CD14-positive monocyte (primary cell): ENCODE results near the gene PDE4C. TPM values are rescaled to one million over a fixed set of nuclear protein-coding genes. Genes with fewer than 3 reads are reported as not detected.

Source experiments
- DNase-seq, 3 donors: peaks; one replicate each; pipeline ENCODE4 v3.0.0-alpha.2; 2011 to 2022
- H2AFZ ChIP-seq: 2 replicates; pipeline ENCODE4 v1.6.0; 2012; ENCODE audit warnings: mild to moderate bottlenecking, low read depth, low read length, inconsistent platforms; ENCODE audit not compliant: insufficient read depth, poor library complexity, severe bottlenecking
- H3K27ac ChIP-seq, 2 donors: 1 replicate in 1 of 2; 2 replicates in 1 of 2; pipeline ENCODE4 v1.5.1; 2012 to 2013; ENCODE audit warnings: low read length in 2 of 2, control low read depth in 1 of 2, inconsistent platforms in 1 of 2, low read depth in 1 of 2, mild to moderate bottlenecking in 1 of 2
- H3K27me3 ChIP-seq, 2 donors: one replicate each; pipeline versions ENCODE4 v1.6.0 to v1.6.1; 2011 to 2013; ENCODE audit warnings: low read length in 2 of 2; ENCODE audit not compliant: control insufficient read depth in 2 of 2, insufficient read depth in 2 of 2
- H3K36me3 ChIP-seq, 2 donors: replicated peaks in 1 of 2; 1 replicate in 1 of 2; 2 replicates in 1 of 2; pipeline versions ENCODE4 v1.5.1 to v1.6.1; 2012 to 2013; ENCODE audit warnings: low read length in 2 of 2, control low read depth in 1 of 2, inconsistent platforms in 1 of 2, mild to moderate bottlenecking in 1 of 2; ENCODE audit not compliant: insufficient read depth in 2 of 2, control insufficient read depth in 1 of 2
- H3K4me1 ChIP-seq, 2 donors: 1 replicate in 1 of 2; 2 replicates in 1 of 2; pipeline versions ENCODE4 v1.5.1 to v1.6.1; 2012 to 2013; ENCODE audit warnings: low read length in 2 of 2, control low read depth in 1 of 2, inconsistent platforms in 1 of 2, mild to moderate bottlenecking in 1 of 2, moderate library complexity in 1 of 2; ENCODE audit not compliant: insufficient read depth in 2 of 2, control insufficient read depth in 1 of 2
- H3K4me2 ChIP-seq: replicated peaks from 2 replicates; pipeline ENCODE3; 2012; ENCODE audit warnings: low read length, moderate library complexity, mild to moderate bottlenecking; ENCODE audit not compliant: poor library complexity, severe bottlenecking; ENCODE audit errors: extremely low read depth
- H3K4me3 ChIP-seq, 3 experiments: fragments of 200-600 bp in 1 of 3; sonication (generic) in 1 of 3; replicated peaks in 1 of 3; 1 replicate in 2 of 3; 2 replicates in 1 of 3; pipeline ENCODE4 v1.5.1; 2011 to 2013; ENCODE audit warnings: low read length in 3 of 3, mild to moderate bottlenecking in 3 of 3, control low read depth in 2 of 3, low read depth in 2 of 3, inconsistent platforms in 1 of 3, moderate library complexity in 1 of 3
- H3K79me2 ChIP-seq: 2 replicates; pipeline ENCODE4 v1.6.0; 2012; ENCODE audit warnings: mild to moderate bottlenecking, control low read depth, inconsistent platforms, low read length, moderate library complexity; ENCODE audit not compliant: insufficient read depth
- H3K9ac ChIP-seq: 2 replicates; pipeline ENCODE4 v1.6.0; 2017; ENCODE audit warnings: low read length, mild to moderate bottlenecking; ENCODE audit not compliant: insufficient read depth, poor library complexity, severe bottlenecking
- H3K9me3 ChIP-seq, 2 donors: replicated peaks in 1 of 2; 1 replicate in 1 of 2; 2 replicates in 1 of 2; pipeline versions ENCODE4 v1.5.1 to v1.6.1; 2012 to 2013; ENCODE audit warnings: low read length in 2 of 2, control low read depth in 1 of 2; ENCODE audit not compliant: control insufficient read depth in 1 of 2, insufficient read depth in 1 of 2
- H4K20me1 ChIP-seq: 2 replicates; pipeline ENCODE4 v1.6.0; 2012; ENCODE audit warnings: mild to moderate bottlenecking, low read length, control low read depth, moderate library complexity; ENCODE audit not compliant: insufficient read depth
- H3K27ac Mint-ChIP-seq, 7 donors: one replicate each; pipeline ENCODE4 v1.8.0; 2020; ENCODE audit warnings: mild to moderate bottlenecking in 7 of 7, mixed read lengths in 7 of 7, moderate library complexity in 6 of 7, inconsistent platforms in 2 of 7
- H3K27me3 Mint-ChIP-seq, 3 donors: one replicate each; pipeline ENCODE4 v1.8.0; 2021 to 2022; ENCODE audit warnings: low read depth in 3 of 3, mild to moderate bottlenecking in 3 of 3, mixed read lengths in 3 of 3, moderate library complexity in 3 of 3, inconsistent platforms in 1 of 3
- H3K36me3 Mint-ChIP-seq, 2 donors: one replicate each; pipeline ENCODE4 v1.8.0; 2020; ENCODE audit warnings: mixed read lengths in 2 of 2, inconsistent platforms in 1 of 2, mild to moderate bottlenecking in 1 of 2
- H3K4me1 Mint-ChIP-seq: one replicate; pipeline ENCODE4 v1.8.0; 2020; ENCODE audit warnings: mild to moderate bottlenecking, mixed read lengths
- H3K4me3 Mint-ChIP-seq, 2 donors: one replicate each; pipeline ENCODE4 v1.8.0; 2020; ENCODE audit warnings: mild to moderate bottlenecking in 2 of 2, mixed read lengths in 2 of 2, moderate library complexity in 1 of 2
- H3K9me3 Mint-ChIP-seq, 7 donors: one replicate each; pipeline ENCODE4 v1.8.0; 2020 to 2022; ENCODE audit warnings: mixed read lengths in 7 of 7, mild to moderate bottlenecking in 6 of 7, moderate library complexity in 6 of 7, inconsistent platforms in 2 of 7
- WGBS: methylation state at CpG from one replicate; pipeline ENCODE4 v1.1.5; 2013; ENCODE audit warnings: missing lambda C conversion rate; ENCODE audit not compliant: insufficient coverage; 5-methylcytosine and 5-hydroxymethylcytosine counted together
- intact Hi-C, 2 donors: fragments of 100-400 bp; cut with micrococcal nuclease; formaldehyde crosslinking; loops; one replicate each; pipeline versions ENCODE4 v1.15.0 to v1.15.1; 2023
- polyA plus RNA-seq, 3 donors: library from polyadenylated mRNA; depleted of rRNA in 1 of 3; unstranded in 2 of 3; stranded (reverse) in 1 of 3; fragments of 300-500 nt in 2 of 3; fragments of >200 nt in 1 of 3; fragmentation: Illumina TruSeq in 2 of 3; gene quantifications; 1 replicate in 2 of 3; 2 replicates in 1 of 3; pipeline ENCODE4 v1.2.3, GENCODE V29; 2012 to 2021
- TF ChIP-seq, protein P1 (sequence below): fragments of 200-600 bp; IDR thresholded peaks from one replicate; pipeline ENCODE4 v1.8.0; 2022; ENCODE audit warnings: antibody characterized with exemption, mild to moderate bottlenecking

Gene PDE4C
- polyA plus RNA-seq, 3 donors: not detected

- Mint-ChIP-seq H3K36me3 (peaks cover 39 to 56% of the 10 kb centered on the region in 2 donors), H3K4me3 (peak overlapping the region; percentile 95 to 98), H3K4me1 (peaks cover 72% of the 10 kb centered on the region), H3K9me3 (peaks cover 0 to 2% (median 0%) of the 10 kb centered on the region in 7 donors), H3K27me3 (no peaks in the 10 kb centered on the region), H3K27ac (peak overlapping the region; percentile 56 to 100 (median 88))
- H3K79me2 ChIP-seq: peaks cover 70% of the 10 kb centered on the region
- H4K20me1 ChIP-seq: peaks cover 67% of the 10 kb centered on the region
- TF ChIP-seq, protein P1, sequence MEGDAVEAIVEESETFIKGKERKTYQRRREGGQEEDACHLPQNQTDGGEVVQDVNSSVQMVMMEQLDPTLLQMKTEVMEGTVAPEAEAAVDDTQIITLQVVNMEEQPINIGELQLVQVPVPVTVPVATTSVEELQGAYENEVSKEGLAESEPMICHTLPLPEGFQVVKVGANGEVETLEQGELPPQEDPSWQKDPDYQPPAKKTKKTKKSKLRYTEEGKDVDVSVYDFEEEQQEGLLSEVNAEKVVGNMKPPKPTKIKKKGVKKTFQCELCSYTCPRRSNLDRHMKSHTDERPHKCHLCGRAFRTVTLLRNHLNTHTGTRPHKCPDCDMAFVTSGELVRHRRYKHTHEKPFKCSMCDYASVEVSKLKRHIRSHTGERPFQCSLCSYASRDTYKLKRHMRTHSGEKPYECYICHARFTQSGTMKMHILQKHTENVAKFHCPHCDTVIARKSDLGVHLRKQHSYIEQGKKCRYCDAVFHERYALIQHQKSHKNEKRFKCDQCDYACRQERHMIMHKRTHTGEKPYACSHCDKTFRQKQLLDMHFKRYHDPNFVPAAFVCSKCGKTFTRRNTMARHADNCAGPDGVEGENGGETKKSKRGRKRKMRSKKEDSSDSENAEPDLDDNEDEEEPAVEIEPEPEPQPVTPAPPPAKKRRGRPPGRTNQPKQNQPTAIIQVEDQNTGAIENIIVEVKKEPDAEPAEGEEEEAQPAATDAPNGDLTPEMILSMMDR: no peak
- peaks cover 43 to 53% of the 10 kb centered on the region in 2 donors for H3K36me3 ChIP-seq
- peak overlapping the region; percentile 70 to 83 for H3K27ac ChIP-seq
- peak overlapping the region; percentile 61 to 100 (median 86) for H3K4me3 ChIP-seq
- H2AFZ ChIP-seq: no peak overlapping the region
- no peaks in the 10 kb centered on the region for H3K27me3 ChIP-seq
- no peak for DNase-seq
- no peaks in the 10 kb centered on the region for H3K9me3 ChIP-seq
- H3K4me1 ChIP-seq: peaks cover 85 to 88% of the 10 kb centered on the region in 2 donors
- 90% methylated on average over 5 of the region's 19 CpGs for WGBS
- intact Hi-C loops: no loop called here
- peak overlapping the region; percentile 60 for H3K9ac ChIP-seq
- H3K4me2 ChIP-seq: peak overlapping the region; percentile 93
Observed at GRCh38 chr19:18176367-18177310, 49.6 kb downstream of the PDE4C start.

DNA sequence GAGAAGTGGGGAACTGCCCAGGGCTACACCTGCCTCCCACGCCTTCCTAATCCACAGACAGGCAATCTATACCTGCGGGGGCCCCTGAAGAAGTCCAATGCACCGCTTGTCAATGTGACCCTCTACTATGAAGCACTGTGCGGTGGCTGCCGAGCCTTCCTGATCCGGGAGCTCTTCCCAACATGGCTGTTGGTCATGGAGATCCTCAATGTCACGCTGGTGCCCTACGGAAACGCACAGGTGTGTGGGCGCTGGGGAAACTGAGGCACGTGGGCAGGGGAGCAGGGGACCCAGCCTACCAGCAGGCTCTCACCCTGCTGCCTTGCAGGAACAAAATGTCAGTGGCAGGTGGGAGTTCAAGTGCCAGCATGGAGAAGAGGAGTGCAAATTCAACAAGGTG is 51.3 kb downstream of the PDE4C start:
- peaks cover 43 to 50% of the 10 kb centered on the region in 2 donors for H3K36me3 ChIP-seq
- peaks cover 84 to 88% of the 10 kb centered on the region in 2 donors for H3K4me1 ChIP-seq
- no peaks in the 10 kb centered on the region for H3K9me3 ChIP-seq
- peaks cover 69% of the 10 kb centered on the region for H3K79me2 ChIP-seq
- Mint-ChIP-seq H3K4me3 (peak overlapping the region; percentile 95 to 98), H3K36me3 (peaks cover 39 to 57% of the 10 kb centered on the region in 2 donors), H3K27ac (peak overlapping the region; percentile 88 to 100 (median 100)), H3K27me3 (no peaks in the 10 kb centered on the region), H3K4me1 (peaks cover 75% of the 10 kb centered on the region), H3K9me3 (peaks cover 0 to 2% (median 0%) of the 10 kb centered on the region in 7 donors)
- intact Hi-C loops: loop anchor here in 1 of 2 donors (5.0 kb wide), 1 partner anchor 217 kb away; no protein-coding TSS in a partner anchor
- peak overlapping the region; percentile 99 for H3K27ac ChIP-seq
- H4K20me1 ChIP-seq: peaks cover 64% of the 10 kb centered on the region
- no peaks in the 10 kb centered on the region for H3K27me3 ChIP-seq
- 91% methylated on average over 9 of the region's 11 CpGs for WGBS
- TF ChIP-seq, protein P1: no peak
- H3K9ac ChIP-seq: peak overlapping the region; percentile 96
- no peak overlapping the region for H2AFZ ChIP-seq
- DNase-seq: no peak
- H3K4me2 ChIP-seq: peak overlapping the region; percentile 93
- H3K4me3 ChIP-seq: peak overlapping the region; percentile 58 to 100 (median 86)

Other genes starting within 250 kb of the PDE4C start
- gene ARRDC2, start 218.3 kb downstream of the PDE4C start, polyA plus RNA-seq: 10 to 100 TPM; 13.8 to 99.8 (median 23.9) TPM
- gene IL12RB1, start 139.5 kb downstream of the PDE4C start, polyA plus RNA-seq: 10 to 100 TPM in 1 of 3 donors, 1 to 10 TPM in 2; 7.8 to 17.5 (median 7.9) TPM
- gene MAST3, start 128.7 kb downstream of the PDE4C start, polyA plus RNA-seq: 10 to 100 TPM in 2 of 3 donors, 1 to 10 TPM in 1; 6.8 to 34.0 (median 12.4) TPM
- 1 to 10 TPM in 2 of 3 donors, under 1 TPM in 1; 0.99 to 7.7 (median 2.0) TPM for gene PIK3R2, start 73.3 kb downstream of the PDE4C start, polyA plus RNA-seq
- gene IFI30, start 52.6 kb downstream of the PDE4C start, polyA plus RNA-seq: 1,000 to 10,000 TPM; 3,608 to 6,022 (median 4,550) TPM
- 10 to 100 TPM; 14.3 to 20.2 (median 15.0) TPM for gene MPV17L2, start 33.2 kb downstream of the PDE4C start, polyA plus RNA-seq
- gene RAB3A, start 22.4 kb downstream of the PDE4C start, polyA plus RNA-seq: 1 to 10 TPM in 1 of 3 donors, under 1 TPM in 2; 0.55 to 8.7 (median 0.56) TPM
- gene IQCN, start 48.0 kb upstream of the PDE4C start, polyA plus RNA-seq: 1 to 10 TPM in 1 of 3 donors, not detected in 2; 6.9 TPM
- gene JUND, start 55.2 kb upstream of the PDE4C start, polyA plus RNA-seq: 1,000 to 10,000 TPM in 1 of 3 donors, 10 to 100 TPM in 2; 22.5 to 1,792 (median 86.9) TPM
- 100 to 1,000 TPM in 1 of 3 donors, 10 to 100 TPM in 2; 66.5 to 143 (median 97.0) TPM for gene LSM4, start 96.6 kb upstream of the PDE4C start, polyA plus RNA-seq
- 10 to 100 TPM; 10.3 to 25.1 (median 10.3) TPM for gene PGPEP1, start 114.2 kb upstream of the PDE4C start, polyA plus RNA-seq
- under 1 TPM in 1 of 3 donors, not detected in 2; 0.36 TPM for gene GDF15, start 159.7 kb upstream of the PDE4C start, polyA plus RNA-seq
- 100 to 1,000 TPM; 173 to 581 (median 416) TPM for gene LRRC25, start 171.2 kb upstream of the PDE4C start, polyA plus RNA-seq
- 10 to 100 TPM; 38.5 to 74.5 (median 48.3) TPM for gene SSBP4, start 193.0 kb upstream of the PDE4C start, polyA plus RNA-seq
- gene ISYNA1, start 211.7 kb upstream of the PDE4C start, polyA plus RNA-seq: 1 to 10 TPM in 1 of 3 donors, not detected in 2; 3.7 TPM